Tracheal epithelial cell (primary cell): ENCODE results near the gene GRK6. TPM values are rescaled to one million over a fixed set of nuclear protein-coding genes. Genes with fewer than 3 reads are reported as not detected.

Source experiments
- total RNA-seq: library from RNA; depleted of rRNA; stranded (reverse); fragments of >200 nt; gene quantifications from 2 replicates; pipeline ENCODE4 v1.2.1, GENCODE V29; 2014

The GRK6 gene
- total RNA-seq, result 19.4 and 32.8 TPM in 2 replicates

GRCh38 chr5:177426566-177427210 is at the start of gene GRK6:
GRK6 (plus strand) TSS chr5:177426676; CDS start chr5:177426846, 170 bp downstream.

GRCh38 chr5:177384134-177384533 is 42.3 kb upstream of the GRK6 start, which contains the start of gene SLC34A1:
SLC34A1 (plus strand) TSS chr5:177384434; CDS start chr5:177385742, 1,308 bp downstream.

GRCh38 chr5:177399997-177400868 is 26.2 kb upstream of the GRK6 start, which contains the start of gene PFN3:
PFN3 (minus strand) TSS chr5:177400661; CDS start chr5:177400576, 85 bp downstream.

GRCh38 chr5:177409043-177409801 is 17.3 kb upstream of the GRK6 start, which contains the start of gene F12:
F12 (minus strand) TSS chr5:177409564; CDS start chr5:177409527, 37 bp downstream.

GRCh38 chr5:177446200-177447065 is 20.0 kb downstream of the GRK6 start, which contains the start of gene PRR7:
PRR7 (plus strand) TSS chr5:177446814; CDS start chr5:177455068, 8,254 bp downstream.

GRCh38 chr5:177473443-177474001 is 47.0 kb downstream of the GRK6 start, which contains the start of gene DBN1:
DBN1 (minus strand) TSS chr5:177473634; CDS start chr5:177473521, 113 bp downstream.

Other genes starting within 250 kb of the GRK6 start
- gene RAB24, start 123.0 kb upstream of the GRK6 start, total RNA-seq, result 8.1 and 14.0 TPM in 2 replicates
- gene PRELID1, start 122.9 kb upstream of the GRK6 start, total RNA-seq, result 99.7 and 130 TPM in 2 replicates
- 2.7 and 3.2 TPM in 2 replicates for gene MXD3, start 114.8 kb upstream of the GRK6 start, total RNA-seq
- gene LMAN2, start 75.0 kb upstream of the GRK6 start, total RNA-seq, result 295 and 378 TPM in 2 replicates
- 8.2 and 15.1 TPM in 2 replicates for gene RGS14, start 68.8 kb upstream of the GRK6 start, total RNA-seq
- gene SLC34A1, start 42.2 kb upstream of the GRK6 start, total RNA-seq, result 0.43 TPM in 1 of 2 replicates, not detected in the other
- gene PFN3, start 26.0 kb upstream of the GRK6 start, total RNA-seq, result not detected in 2 replicates
- gene F12, start 17.1 kb upstream of the GRK6 start, total RNA-seq, result 13.2 and 15.9 TPM in 2 replicates
- gene PRR7, start 20.1 kb downstream of the GRK6 start, total RNA-seq, result 5.3 and 10.0 TPM in 2 replicates
- 39.6 and 130 TPM in 2 replicates for gene DBN1, start 47.0 kb downstream of the GRK6 start, total RNA-seq
- 25.8 and 86.8 TPM in 2 replicates for gene PDLIM7, start 70.9 kb downstream of the GRK6 start, total RNA-seq
- 0.85 and 1.7 TPM in 2 replicates for gene DOK3, start 83.2 kb downstream of the GRK6 start, total RNA-seq
- 65.9 and 106 TPM in 2 replicates for gene DDX41, start 90.3 kb downstream of the GRK6 start, total RNA-seq
- gene FAM193B, start 127.9 kb downstream of the GRK6 start, total RNA-seq, result 9.8 and 14.2 TPM in 2 replicates
- gene TMED9, start 165.5 kb downstream of the GRK6 start, total RNA-seq, result 121 and 141 TPM in 2 replicates
- gene B4GALT7, start 173.5 kb downstream of the GRK6 start, total RNA-seq, result 24.7 and 53.7 TPM in 2 replicates